GM23248 (cell line): Measurements from ENCODE around the gene IL21.

ENCODE experiments used
- EZH2 ChIP-seq: fragments of 200-600 bp; sonication (generic); IDR thresholded peaks from 2 replicates; pipeline ENCODE4 v1.6.1; 2018; ENCODE audit warnings: antibody characterized with exemption, mild to moderate bottlenecking; ENCODE audit not compliant: insufficient read depth, poor library complexity, severe bottlenecking
- EZH2phosphoT487 ChIP-seq: fragments of 200-600 bp; sonication (generic); IDR thresholded peaks from 2 replicates; pipeline ENCODE4 v1.6.1; 2018; ENCODE audit warnings: antibody characterized with exemption, moderate library complexity, mild to moderate bottlenecking, low read depth; ENCODE audit not compliant: insufficient read depth

- TF ChIP-seq EZH2 (no peak), EZH2phosphoT487 (no peak)
Measured at GRCh38 chr4:122647656-122648055, 26.8 kb upstream of the IL21 start.
